Esophagus squamous epithelium (tissue), 5 donors: Measurements from ENCODE around the gene CFAP77. TPM values are rescaled to one million over a fixed set of nuclear protein-coding genes. Genes with fewer than 3 reads are reported as not detected.

Source experiments
- DNase-seq: peaks from one replicate; lab custom pipeline; 2025; lab: John Stamatoyannopoulos, UW
- H3K27ac ChIP-seq, 4 donors: fragments of 200-600 bp; sonication (generic); one replicate each; pipeline ENCODE4 v1.5.1; 2016 to 2019; ENCODE audit warnings: mild to moderate bottlenecking in 1 of 4
- H3K27me3 ChIP-seq, 4 donors: fragments of 200-600 bp; sonication (generic); 1 replicate in 3 of 4; 2 replicates in 1 of 4; pipeline versions ENCODE4 v1.5.1 to v1.6.0; 2017 to 2021; ENCODE audit warnings: antibody characterized with exemption in 1 of 4
- H3K36me3 ChIP-seq, 3 donors: fragments of 200-600 bp; sonication (generic); one replicate each; pipeline ENCODE4 v1.5.1; 2016 to 2019
- H3K4me1 ChIP-seq, 3 donors: fragments of 200-600 bp; sonication (generic); one replicate each; pipeline ENCODE4 v1.5.1; 2017 to 2019
- H3K4me3 ChIP-seq, 4 donors: fragments of 200-600 bp; sonication (generic); 1 replicate in 3 of 4; 2 replicates in 1 of 4; pipeline ENCODE4 v1.5.1; 2016 to 2019; ENCODE audit warnings: mild to moderate bottlenecking in 2 of 4, moderate library complexity in 1 of 4
- H3K9me3 ChIP-seq, 3 donors: fragments of 200-600 bp; sonication (generic); one replicate each; pipeline ENCODE4 v1.5.1; 2016 to 2019
- POLR2A ChIP-seq, 4 donors: fragments of 450-650 bp; IDR thresholded peaks; one replicate each; pipeline ENCODE4 v1.6.1; 2017; ENCODE audit warnings: antibody characterized with exemption in 4 of 4, mild to moderate bottlenecking in 4 of 4, moderate library complexity in 3 of 4
- WGBS, 2 donors: methylation state at CpG; one replicate each; pipeline ENCODE4 v1.1.5; 2018; 5-methylcytosine and 5-hydroxymethylcytosine counted together
- intact Hi-C: fragments of 100-400 bp; cut with DNase I; formaldehyde crosslinking; loops from one replicate; pipeline ENCODE4 v1.15.0; 2022
- total RNA-seq, 4 donors: library from RNA; depleted of rRNA; stranded (reverse); fragments of >200 nt; gene quantifications; one replicate each; pipeline ENCODE4 v1.1.0, GENCODE V29; 2016
- TF ChIP-seq, protein P1 (sequence below), 6 experiments: fragments of 450-650 bp in 4 of 6; fragments of 200-600 bp in 2 of 6; sonication (generic) in 2 of 6; IDR thresholded peaks; one replicate each; pipeline ENCODE4 v1.5.1; 2016 to 2019; ENCODE audit warnings: antibody characterized with exemption in 6 of 6, mild to moderate bottlenecking in 4 of 6, moderate library complexity in 4 of 6
- donor health status: DM: yes; HTN: yes; CAD: no.

CFAP77 gene
- total RNA-seq, 4 donors from 2014 or later = not detected

GRCh38 chr9:132605387-132605786 lies 195.4 kb downstream of the CFAP77 start:
- Histone ChIP-seq H3K27ac (no peak overlapping the region), H3K9me3 (no peaks in the 10 kb centered on the region), H3K4me3 (no peak overlapping the region), H3K27me3 (no peaks in the 10 kb centered on the region), H3K36me3 (peaks cover 9 to 99% (median 10%) of the 10 kb centered on the region in 3 donors), H3K4me1 (no peaks in the 10 kb centered on the region)
- no peak for DNase-seq
- TF ChIP-seq, protein P1, sequence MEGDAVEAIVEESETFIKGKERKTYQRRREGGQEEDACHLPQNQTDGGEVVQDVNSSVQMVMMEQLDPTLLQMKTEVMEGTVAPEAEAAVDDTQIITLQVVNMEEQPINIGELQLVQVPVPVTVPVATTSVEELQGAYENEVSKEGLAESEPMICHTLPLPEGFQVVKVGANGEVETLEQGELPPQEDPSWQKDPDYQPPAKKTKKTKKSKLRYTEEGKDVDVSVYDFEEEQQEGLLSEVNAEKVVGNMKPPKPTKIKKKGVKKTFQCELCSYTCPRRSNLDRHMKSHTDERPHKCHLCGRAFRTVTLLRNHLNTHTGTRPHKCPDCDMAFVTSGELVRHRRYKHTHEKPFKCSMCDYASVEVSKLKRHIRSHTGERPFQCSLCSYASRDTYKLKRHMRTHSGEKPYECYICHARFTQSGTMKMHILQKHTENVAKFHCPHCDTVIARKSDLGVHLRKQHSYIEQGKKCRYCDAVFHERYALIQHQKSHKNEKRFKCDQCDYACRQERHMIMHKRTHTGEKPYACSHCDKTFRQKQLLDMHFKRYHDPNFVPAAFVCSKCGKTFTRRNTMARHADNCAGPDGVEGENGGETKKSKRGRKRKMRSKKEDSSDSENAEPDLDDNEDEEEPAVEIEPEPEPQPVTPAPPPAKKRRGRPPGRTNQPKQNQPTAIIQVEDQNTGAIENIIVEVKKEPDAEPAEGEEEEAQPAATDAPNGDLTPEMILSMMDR (IDR thresholded peaks at IDR 0.05) = no peak
- no peak for TF ChIP-seq POLR2A (IDR thresholded peaks at IDR 0.05)
- 90 to 94% methylated on average over 5 to 6 of the region's 6 CpGs for WGBS, 2 donors
- intact Hi-C loops = no loop called here

DNA sequence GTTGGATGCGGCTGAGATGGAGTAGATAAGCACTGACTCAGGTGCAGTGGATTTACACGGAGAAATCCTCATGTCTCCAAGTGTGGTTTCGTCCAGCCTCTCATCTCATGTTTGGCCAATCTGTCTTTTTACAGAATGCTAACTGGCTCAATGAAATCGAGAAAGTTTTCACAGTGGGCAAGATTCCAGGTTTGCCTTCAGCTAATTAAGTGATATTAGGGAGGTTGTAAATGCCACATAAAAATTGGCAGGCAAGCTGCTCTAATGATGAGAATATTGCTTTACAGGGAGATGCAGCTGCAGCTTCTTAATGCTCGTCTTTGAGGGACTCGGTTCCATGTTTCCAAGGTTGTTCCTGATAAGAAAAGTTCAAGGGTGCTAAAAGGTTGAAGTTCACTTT lies 196.1 kb downstream of the CFAP77 start:
- Histone ChIP-seq H3K27me3 (no peaks in the 10 kb centered on the region), H3K36me3 (peaks cover 9 to 99% (median 10%) of the 10 kb centered on the region in 3 donors), H3K9me3 (no peaks in the 10 kb centered on the region), H3K27ac (no peak overlapping the region), H3K4me1 (no peaks in the 10 kb centered on the region), H3K4me3 (no peak overlapping the region)
- intact Hi-C loops = no loop called here
- TF ChIP-seq, protein P1 (IDR thresholded peaks at IDR 0.05) = no peak
- no peak for TF ChIP-seq POLR2A (IDR thresholded peaks at IDR 0.05)
- DNase-seq = no peak
- 80 to 81% methylated on average over 5 to 6 of the region's 6 CpGs for WGBS, 2 donors

DNA sequence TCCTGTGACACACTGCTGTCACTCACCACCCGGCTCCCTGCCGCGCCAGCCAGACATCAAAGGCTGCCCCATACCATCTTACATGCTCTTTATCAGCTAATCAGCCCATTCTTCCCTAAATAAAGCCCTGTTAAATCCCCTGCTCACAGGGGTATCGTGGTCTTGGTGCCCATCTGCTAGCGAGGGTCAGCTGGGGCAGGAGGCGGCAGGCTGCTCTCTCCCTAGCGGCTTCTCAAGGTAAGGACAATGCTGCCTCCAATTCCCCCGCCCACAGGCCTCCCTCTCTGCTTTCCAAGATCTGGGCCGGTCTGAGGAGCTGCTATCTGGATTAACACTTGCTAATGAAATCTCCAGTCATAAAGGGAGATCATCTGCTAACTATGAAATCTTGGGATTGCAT lies 199.2 kb downstream of the CFAP77 start:
- DNase-seq = no peak
- no peak overlapping the region for H3K27ac ChIP-seq
- H3K36me3 ChIP-seq = peaks cover 10 to 100% (median 19%) of the 10 kb centered on the region in 3 donors

DNA sequence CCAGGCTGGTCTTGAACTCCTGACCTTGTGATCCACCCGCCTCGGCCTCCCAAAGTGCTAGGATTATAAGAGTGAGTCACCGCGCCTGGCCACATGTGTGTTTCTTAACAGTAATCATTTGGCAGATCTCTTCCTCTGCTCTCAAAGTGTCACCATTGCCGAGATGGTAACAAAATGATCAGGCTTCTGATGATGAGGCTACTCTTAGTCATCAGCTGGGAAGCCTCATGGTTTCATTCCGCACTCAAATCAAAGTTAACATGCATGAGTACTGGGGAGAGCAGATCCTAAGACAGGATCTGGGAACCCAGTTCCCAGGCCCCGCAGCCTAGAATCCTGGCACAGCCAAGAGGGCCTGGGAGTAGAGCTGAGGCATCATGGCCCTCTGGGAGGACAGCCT lies 199.8 kb downstream of the CFAP77 start:
- peaks cover 10 to 100% (median 19%) of the 10 kb centered on the region in 3 donors for H3K36me3 ChIP-seq
- no peaks in the 10 kb centered on the region for H3K4me1 ChIP-seq
- TF ChIP-seq, protein P1 (IDR thresholded peaks at IDR 0.05) = no peak
- TF ChIP-seq POLR2A (IDR thresholded peaks at IDR 0.05) = no peak
- intact Hi-C loops = no loop called here
- 72 to 75% methylated on average over 4 to 6 of the region's 7 CpGs for WGBS, 2 donors
- no peak overlapping the region for H3K27ac ChIP-seq
- no peak overlapping the region for H3K4me3 ChIP-seq
- no peak for DNase-seq
- H3K9me3 ChIP-seq = no peaks in the 10 kb centered on the region
- no peaks in the 10 kb centered on the region for H3K27me3 ChIP-seq

More for the DNA sequence above, 199.2 kb downstream of the CFAP77 start:
- Histone ChIP-seq H3K9me3 (no peaks in the 10 kb centered on the region), H3K4me1 (no peaks in the 10 kb centered on the region), H3K4me3 (no peak overlapping the region), H3K27me3 (no peaks in the 10 kb centered on the region)
- WGBS, 2 donors = 87 to 90% methylated on average over 5 of the region's 9 CpGs
- TF ChIP-seq, protein P1 (IDR thresholded peaks at IDR 0.05) = no peak
- no peak for TF ChIP-seq POLR2A (IDR thresholded peaks at IDR 0.05)
- intact Hi-C loops = no loop called here

DNA sequence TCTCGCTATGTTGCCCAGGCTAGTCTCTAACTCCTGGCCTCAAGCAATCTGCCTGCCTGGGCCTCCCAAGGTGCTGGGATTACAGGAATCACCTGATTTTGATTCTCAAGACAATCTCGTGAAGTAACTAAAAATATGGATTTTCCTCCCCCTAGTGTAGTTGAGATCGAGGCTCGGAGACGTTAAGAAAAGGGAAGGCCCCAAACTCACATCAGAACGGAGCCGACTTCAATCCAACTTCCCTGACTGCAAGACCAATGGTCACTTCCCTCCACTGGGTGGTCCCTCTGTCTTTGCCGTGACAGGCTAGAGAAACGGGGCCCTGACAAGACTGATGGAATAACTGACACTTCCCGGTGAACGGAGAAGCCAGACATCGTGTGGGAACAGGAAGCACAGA lies 200.7 kb downstream of the CFAP77 start:
- H3K27ac ChIP-seq = no peak overlapping the region
- TF ChIP-seq, protein P1 (IDR thresholded peaks at IDR 0.05) = no peak
- no peak for TF ChIP-seq POLR2A (IDR thresholded peaks at IDR 0.05)
- no peaks in the 10 kb centered on the region for H3K9me3 ChIP-seq
- DNase-seq = no peak
- intact Hi-C loops = no loop called here
- H3K27me3 ChIP-seq = no peaks in the 10 kb centered on the region
- no peak overlapping the region for H3K4me3 ChIP-seq
- WGBS, 2 donors = 87 to 94% methylated on average over 9 to 10 of the region's 12 CpGs
- H3K4me1 ChIP-seq = no peaks in the 10 kb centered on the region
- H3K36me3 ChIP-seq = peaks cover 2 to 100% (median 19%) of the 10 kb centered on the region in 3 donors
